Thoracic aorta (tissue), 2 donors: ENCODE results near the gene TMEM11. TPM values are rescaled to one million over a fixed set of nuclear protein-coding genes. Genes with fewer than 3 reads are reported as not detected.

Experiments used
- ATAC-seq: fragments of 150-250 bp; one replicate; pipeline ENCODE4 v1.8.0; 2017; ENCODE audit warnings: low read depth; ENCODE audit not compliant: insufficient number of reproducible peaks, low FRiP score
- DNase-seq: peaks from one replicate; pipeline ENCODE4 v3.0.0-alpha.2; 2020; ENCODE audit warnings: low spot score
- H3K27ac ChIP-seq, 2 donors: fragments of 200-600 bp; sonication (generic); 1 replicate in 1 of 2; 2 replicates in 1 of 2; pipeline ENCODE4 v1.5.1; 2016; ENCODE audit warnings: mild to moderate bottlenecking in 2 of 2, moderate library complexity in 2 of 2
- H3K27me3 ChIP-seq: fragments of 200-600 bp; sonication (generic); replicated peaks from 2 replicates; pipeline ENCODE4 v1.6.0; 2016; ENCODE audit warnings: mild to moderate bottlenecking; ENCODE audit not compliant: insufficient read depth
- H3K36me3 ChIP-seq: fragments of 200-600 bp; sonication (generic); one replicate; pipeline ENCODE4 v1.5.1; 2016
- H3K4me1 ChIP-seq, 2 donors: fragments of 200-600 bp; sonication (generic); 1 replicate in 1 of 2; 2 replicates in 1 of 2; pipeline versions ENCODE4 v1.5.1 to v1.6.0; 2016; ENCODE audit warnings: low read depth in 2 of 2, mild to moderate bottlenecking in 1 of 2; ENCODE audit not compliant: control insufficient read depth in 1 of 2
- H3K4me3 ChIP-seq: fragments of 200-600 bp; sonication (generic); 2 replicates; pipeline ENCODE4 v1.5.1; 2016; ENCODE audit warnings: mild to moderate bottlenecking
- H3K9me3 ChIP-seq: fragments of 200-600 bp; sonication (generic); 2 replicates; pipeline ENCODE4 v1.5.1; 2016
- CTCF ChIP-seq: fragments of 200-600 bp; sonication (generic); IDR thresholded peaks from one replicate; pipeline ENCODE4 v1.5.1; 2019; ENCODE audit warnings: antibody characterized with exemption
- total RNA-seq, 2 donors: library from RNA; depleted of rRNA; stranded (reverse); fragments of >200 nt; gene quantifications; one replicate each; pipeline versions ENCODE4 v1.1.0 to v1.2.3, GENCODE V29; 2016

Gene TMEM11
- total RNA-seq, 2 donors from 2014 or later = 16.2 to 18.7 TPM

- ATAC-seq (no peak), DNase-seq (no peak)
- Histone ChIP-seq H3K36me3 (no peaks in the 10 kb centered on the region), H3K4me3 (no peak overlapping the region), H3K27me3 (no peaks in the 10 kb centered on the region), H3K27ac (no peak overlapping the region), H3K9me3 (no peaks in the 10 kb centered on the region), H3K4me1 (no peaks in the 10 kb centered on the region)
- TF ChIP-seq CTCF = no peak
Measured at GRCh38 chr17:21223086-21223485, 9.1 kb upstream of the TMEM11 start.

- no peaks in the 10 kb centered on the region for H3K9me3 ChIP-seq
- ATAC-seq (no peak), DNase-seq (no peak)
- H3K36me3 ChIP-seq = no peaks in the 10 kb centered on the region
- H3K4me1 ChIP-seq = peaks cover 0 to 12% of the 10 kb centered on the region in 2 donors
- H3K27ac ChIP-seq = no peak overlapping the region
- H3K27me3 ChIP-seq = no peaks in the 10 kb centered on the region
- H3K4me3 ChIP-seq = no peak overlapping the region
- no peak for TF ChIP-seq CTCF
Measured at GRCh38 chr17:21218831-21219380, 4.9 kb upstream of the TMEM11 start.

- H3K27me3 ChIP-seq = no peaks in the 10 kb centered on the region
- H3K36me3 ChIP-seq = no peaks in the 10 kb centered on the region
- H3K4me3 ChIP-seq = no peak overlapping the region
- H3K4me1 ChIP-seq = peaks cover under 1 to 14% of the 10 kb centered on the region in 2 donors
- no peak for TF ChIP-seq CTCF
- no peak for ATAC-seq
- H3K9me3 ChIP-seq = no peaks in the 10 kb centered on the region
- no peak for DNase-seq
- no peak overlapping the region for H3K27ac ChIP-seq
Measured at GRCh38 chr17:21218101-21218500, 4.1 kb upstream of the TMEM11 start.

GRCh38 chr17:21217346-21217745 lies 3.4 kb upstream of the TMEM11 start:
- Histone ChIP-seq H3K27me3 (no peaks in the 10 kb centered on the region), H3K9me3 (no peaks in the 10 kb centered on the region), H3K36me3 (no peaks in the 10 kb centered on the region), H3K4me1 (peaks cover 8 to 22% of the 10 kb centered on the region in 2 donors), H3K4me3 (no peak overlapping the region), H3K27ac (no peak overlapping the region)
- no peak for ATAC-seq
- no peak for TF ChIP-seq CTCF
- DNase-seq = no peak

- no peak for TF ChIP-seq CTCF
- no peak for ATAC-seq
- Histone ChIP-seq H3K4me1 (peaks cover 13 to 36% of the 10 kb centered on the region in 2 donors), H3K4me3 (no peak overlapping the region), H3K27me3 (no peaks in the 10 kb centered on the region), H3K9me3 (no peaks in the 10 kb centered on the region), H3K36me3 (no peaks in the 10 kb centered on the region), H3K27ac (no peak overlapping the region)
- no peak for DNase-seq
Measured at GRCh38 chr17:21215935-21216334, 2.0 kb upstream of the TMEM11 start.
